Esophagus (tissue), 2 donors: ENCODE measurements around the gene PARG. TPM values are rescaled to one million over a fixed set of nuclear protein-coding genes. Genes with fewer than 3 reads are reported as not detected.

Experiments
- H3K27ac ChIP-seq, 2 donors: one replicate each; pipeline ENCODE4 v1.5.1; 2013; ENCODE audit warnings: low read depth in 2 of 2, mild to moderate bottlenecking in 2 of 2, inconsistent platforms in 1 of 2, low read length in 1 of 2, moderate library complexity in 1 of 2
- H3K27me3 ChIP-seq, 2 donors: one replicate each; pipeline ENCODE4 v1.6.1; 2013; ENCODE audit warnings: low read length in 2 of 2, control low read depth in 1 of 2, mild to moderate bottlenecking in 1 of 2; ENCODE audit not compliant: insufficient read depth in 2 of 2, control insufficient read depth in 1 of 2
- H3K36me3 ChIP-seq, 2 donors: one replicate each; pipeline ENCODE4 v1.6.1; 2013; ENCODE audit warnings: low read length in 1 of 2; ENCODE audit not compliant: control insufficient read depth in 2 of 2, insufficient read depth in 2 of 2
- H3K4me1 ChIP-seq, 2 donors: one replicate each; pipeline ENCODE4 v1.6.1; 2013; ENCODE audit warnings: low read length in 1 of 2; ENCODE audit not compliant: control insufficient read depth in 2 of 2, insufficient read depth in 2 of 2
- H3K4me3 ChIP-seq, 2 donors: one replicate each; pipeline ENCODE4 v1.5.1; 2013; ENCODE audit warnings: low read length in 2 of 2, mild to moderate bottlenecking in 2 of 2, low read depth in 1 of 2, moderate library complexity in 1 of 2
- H3K9me3 ChIP-seq, 2 donors: one replicate each; pipeline ENCODE4 v1.6.1; 2013; ENCODE audit warnings: mild to moderate bottlenecking in 2 of 2, low read depth in 1 of 2, low read length in 1 of 2, moderate library complexity in 1 of 2; ENCODE audit not compliant: control insufficient read depth in 2 of 2, insufficient read depth in 1 of 2
- WGBS, 2 donors: extraction: QIAGEN DNeasy Blood & Tissue Kit; methylation state at CpG; one replicate each; pipeline ENCODE4 v1.1.7; 2013; 5-methylcytosine and 5-hydroxymethylcytosine counted together
- polyA plus RNA-seq, 2 donors: library from polyadenylated mRNA; stranded (reverse); fragments of 200-250 nt; gene quantifications; one replicate each; pipeline ENCODE4 v1.2.3, GENCODE V29; 2013
- donor health status: healthy with polysubstance abuse.
- donor health status: Bipolar disorder and iron deficiency.

PARG gene
- polyA plus RNA-seq, 2 donors, result 3.1 to 7.6 TPM

DNA sequence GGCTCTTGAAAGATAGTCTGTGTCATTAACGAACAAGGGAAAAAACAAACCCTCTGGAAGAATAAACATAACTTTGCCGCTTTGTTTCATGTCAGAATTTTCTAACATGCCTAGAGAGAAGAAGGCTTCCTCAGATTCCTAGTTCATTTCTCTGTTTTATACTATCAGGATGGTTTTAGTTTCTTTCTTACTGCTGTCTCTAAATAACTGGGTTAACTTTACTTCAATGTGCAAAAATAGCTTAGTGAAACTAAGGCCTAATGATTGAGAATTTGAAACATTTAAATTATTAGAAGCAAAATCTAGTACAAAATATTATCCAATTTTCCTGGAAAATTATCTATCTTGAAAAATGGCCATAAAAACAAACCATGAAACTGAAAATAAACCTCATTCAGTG is 107.6 kb downstream of the PARG start:
- 85 to 89% methylated on average over 2 of the region's 2 CpGs for WGBS, 2 donors
- Histone ChIP-seq H3K4me3 (no peak overlapping the region), H3K36me3 (peaks cover 7 to 11% of the 10 kb centered on the region in 2 donors), H3K9me3 (no peaks in the 10 kb centered on the region), H3K27me3 (no peaks in the 10 kb centered on the region), H3K27ac (no peak overlapping the region), H3K4me1 (no peaks in the 10 kb centered on the region)

DNA sequence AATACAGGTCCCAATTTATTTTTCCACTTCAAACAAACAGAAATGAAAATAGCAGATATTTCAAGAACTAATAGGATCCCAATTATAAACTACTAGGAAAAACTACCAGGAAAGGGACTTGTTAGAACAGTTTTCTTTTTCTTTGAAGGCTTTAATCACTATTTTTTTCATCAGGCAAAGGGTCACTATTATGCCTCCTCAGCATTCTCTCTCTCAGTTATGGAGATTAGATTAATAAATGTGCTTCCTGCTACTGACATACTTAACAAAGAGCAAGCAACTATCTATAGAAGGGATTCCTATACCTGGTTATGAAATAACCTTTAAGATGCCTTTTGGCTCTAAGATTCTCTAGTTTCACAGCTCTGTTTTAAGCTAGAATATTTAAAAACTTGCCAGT is 108.7 kb downstream of the PARG start:
- H3K36me3 ChIP-seq, result peaks cover 5 to 11% of the 10 kb centered on the region in 2 donors
- H3K9me3 ChIP-seq, result no peaks in the 10 kb centered on the region
- no peaks in the 10 kb centered on the region for H3K27me3 ChIP-seq
- no peak overlapping the region for H3K27ac ChIP-seq
- no peak overlapping the region for H3K4me3 ChIP-seq
- no peaks in the 10 kb centered on the region for H3K4me1 ChIP-seq

DNA sequence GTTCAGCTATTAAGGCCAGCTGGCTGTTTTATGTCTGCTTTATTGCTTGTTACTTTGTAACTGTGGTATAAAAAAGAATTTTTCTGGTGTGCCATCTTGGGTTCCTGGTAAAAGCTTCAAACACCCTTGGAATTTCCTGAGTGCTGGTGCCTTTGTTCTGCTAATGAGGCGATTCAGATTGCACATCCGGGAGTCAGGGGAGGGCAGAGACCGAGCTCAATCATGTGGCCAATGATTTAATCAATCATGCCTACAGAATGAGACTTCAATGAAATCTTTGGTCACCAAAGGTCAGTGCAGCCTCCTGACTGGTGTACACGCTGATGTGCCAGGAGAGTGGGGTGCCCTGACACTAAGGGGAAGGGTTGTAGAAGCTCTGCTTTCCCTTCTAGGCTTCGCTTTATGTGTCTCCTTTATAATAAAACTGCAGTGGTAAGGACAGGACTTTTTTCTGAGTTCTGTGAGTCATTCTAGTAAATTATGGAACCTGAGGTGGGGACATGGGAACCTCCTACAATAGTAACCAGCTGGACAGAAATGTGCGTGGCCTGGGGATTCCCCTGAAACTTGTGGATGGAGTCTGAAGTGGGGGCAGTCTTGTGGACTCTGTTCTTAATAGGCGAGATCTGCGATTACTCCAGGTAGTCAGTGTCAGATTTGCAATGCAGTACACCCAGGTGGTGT is 110.3 kb downstream of the PARG start:
- 68 to 75% methylated on average over 8 of the region's 8 CpGs for WGBS, 2 donors
- H3K27ac ChIP-seq, result no peak overlapping the region

GRCh38 chr10:49830846-49831245 is 111.0 kb downstream of the PARG start:
- Histone ChIP-seq H3K36me3 (peaks cover 8% of the 10 kb centered on the region in 2 donors), H3K27ac (no peak overlapping the region)

More for the DNA sequence above, 110.3 kb downstream of the PARG start:
- no peak overlapping the region for H3K4me3 ChIP-seq
- peaks cover 8% of the 10 kb centered on the region in 2 donors for H3K36me3 ChIP-seq
- no peaks in the 10 kb centered on the region for H3K27me3 ChIP-seq
- H3K4me1 ChIP-seq, result no peaks in the 10 kb centered on the region
- no peaks in the 10 kb centered on the region for H3K9me3 ChIP-seq

GRCh38 chr10:49830016-49830415 is 111.8 kb downstream of the PARG start:
- Histone ChIP-seq H3K4me3 (no peak overlapping the region), H3K9me3 (no peaks in the 10 kb centered on the region), H3K36me3 (peaks cover 8% of the 10 kb centered on the region in 2 donors), H3K27me3 (no peaks in the 10 kb centered on the region), H3K4me1 (no peaks in the 10 kb centered on the region), H3K27ac (no peak overlapping the region)
- WGBS, 2 donors, result 66 to 78% methylated on average over 3 of the region's 3 CpGs

More at GRCh38 chr10:49830846-49831245, 111.0 kb downstream of the PARG start:
- H3K4me3 ChIP-seq, result no peak overlapping the region
- H3K4me1 ChIP-seq, result no peaks in the 10 kb centered on the region
- H3K9me3 ChIP-seq, result no peaks in the 10 kb centered on the region
- no peaks in the 10 kb centered on the region for H3K27me3 ChIP-seq

DNA sequence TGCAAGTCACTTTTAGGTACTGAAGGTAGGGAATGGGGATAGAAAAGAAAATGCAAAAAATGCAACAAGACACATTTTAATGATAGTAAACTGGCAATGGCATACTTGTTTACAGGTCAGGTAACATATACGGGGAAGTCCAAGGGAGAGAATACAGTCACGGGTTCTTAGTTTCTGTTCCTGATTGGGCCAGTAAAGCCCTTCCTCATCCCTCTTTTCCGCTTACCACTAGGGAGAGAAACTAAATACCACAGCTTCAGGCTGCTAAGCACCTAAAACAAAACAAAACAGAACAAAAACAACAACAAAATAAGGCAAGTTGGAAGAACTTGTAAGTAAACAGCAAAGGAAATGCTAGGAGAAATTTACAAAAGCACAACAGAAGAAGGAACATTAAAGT is 114.5 kb downstream of the PARG start:
- Histone ChIP-seq H3K9me3 (no peaks in the 10 kb centered on the region), H3K36me3 (peaks cover 8% of the 10 kb centered on the region in 2 donors), H3K4me1 (no peaks in the 10 kb centered on the region), H3K27me3 (no peaks in the 10 kb centered on the region), H3K27ac (no peak overlapping the region), H3K4me3 (no peak overlapping the region)
- 85 to 89% methylated on average over 3 of the region's 3 CpGs for WGBS, 2 donors

GRCh38 chr10:49819234-49819958 is 122.4 kb downstream of the PARG start:
- 84 to 91% methylated on average over 9 of the region's 9 CpGs for WGBS, 2 donors

GRCh38 chr10:49817845-49818244 is 124.0 kb downstream of the PARG start:
- Histone ChIP-seq H3K27me3 (no peaks in the 10 kb centered on the region), H3K9me3 (no peaks in the 10 kb centered on the region), H3K36me3 (peaks cover 2 to 6% of the 10 kb centered on the region in 2 donors), H3K4me3 (no peak overlapping the region), H3K4me1 (no peaks in the 10 kb centered on the region), H3K27ac (no peak overlapping the region)
- WGBS, 2 donors, result 75 to 86% methylated on average over 5 of the region's 5 CpGs

More at GRCh38 chr10:49819234-49819958, 122.4 kb downstream of the PARG start:
- Histone ChIP-seq H3K27ac (no peak overlapping the region), H3K4me1 (no peaks in the 10 kb centered on the region), H3K36me3 (peaks cover 2 to 6% of the 10 kb centered on the region in 2 donors), H3K4me3 (no peak overlapping the region), H3K9me3 (no peaks in the 10 kb centered on the region), H3K27me3 (no peaks in the 10 kb centered on the region)

- no peaks in the 10 kb centered on the region for H3K4me1 ChIP-seq
- H3K9me3 ChIP-seq, result no peaks in the 10 kb centered on the region
- no peak overlapping the region for H3K4me3 ChIP-seq
- H3K27ac ChIP-seq, result no peak overlapping the region
- WGBS, 2 donors, result 93 to 96% methylated on average over 2 of the region's 2 CpGs
- H3K27me3 ChIP-seq, result no peaks in the 10 kb centered on the region
- H3K36me3 ChIP-seq, result no peaks in the 10 kb centered on the region
Measured at GRCh38 chr10:49803988-49804387, 137.8 kb downstream of the PARG start.

DNA sequence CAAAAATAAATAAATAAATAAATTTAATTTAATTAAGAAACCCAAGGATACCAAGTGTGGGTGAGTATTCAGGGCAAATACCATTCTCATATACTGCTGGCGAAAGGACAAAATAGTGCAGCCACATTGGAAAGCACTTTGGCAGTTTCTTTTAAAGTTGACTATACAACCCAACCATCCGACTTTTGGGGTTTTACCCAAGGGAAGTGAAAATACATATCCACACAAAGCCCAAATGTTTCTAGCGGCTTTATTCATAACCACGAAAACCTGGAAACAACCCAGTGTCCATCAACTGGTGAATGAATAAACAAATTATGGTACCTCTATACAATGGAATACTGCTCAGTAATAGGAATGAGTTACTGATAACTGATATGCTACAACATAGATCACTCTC is 143.6 kb downstream of the PARG start:
- Histone ChIP-seq H3K9me3 (no peaks in the 10 kb centered on the region), H3K4me1 (no peaks in the 10 kb centered on the region), H3K4me3 (no peak overlapping the region), H3K27ac (no peak overlapping the region), H3K27me3 (no peaks in the 10 kb centered on the region), H3K36me3 (no peaks in the 10 kb centered on the region)
- 75 to 81% methylated on average over 4 of the region's 4 CpGs for WGBS, 2 donors
